OCI-LY1 (cell line): ENCODE results near the gene SFXN2.

Source experiments
- CTCF ChIP-seq: fragments of 200-600 bp; sonication (generic), shearing (Covaris generic); IDR thresholded peaks from 2 replicates; pipeline ENCODE4 v1.5.1; 2017; ENCODE audit warnings: mild to moderate bottlenecking, antibody characterized with exemption, low read length, moderate library complexity, mixed read lengths
- EZH2 ChIP-seq: fragments of 200-600 bp; sonication (generic), shearing (Covaris generic); IDR thresholded peaks from 2 replicates; pipeline ENCODE4 v1.8.0; 2017; ENCODE audit warnings: borderline replicate concordance, mixed run types, mild to moderate bottlenecking, antibody characterized with exemption, low read length, moderate library complexity, mixed read lengths

DNA sequence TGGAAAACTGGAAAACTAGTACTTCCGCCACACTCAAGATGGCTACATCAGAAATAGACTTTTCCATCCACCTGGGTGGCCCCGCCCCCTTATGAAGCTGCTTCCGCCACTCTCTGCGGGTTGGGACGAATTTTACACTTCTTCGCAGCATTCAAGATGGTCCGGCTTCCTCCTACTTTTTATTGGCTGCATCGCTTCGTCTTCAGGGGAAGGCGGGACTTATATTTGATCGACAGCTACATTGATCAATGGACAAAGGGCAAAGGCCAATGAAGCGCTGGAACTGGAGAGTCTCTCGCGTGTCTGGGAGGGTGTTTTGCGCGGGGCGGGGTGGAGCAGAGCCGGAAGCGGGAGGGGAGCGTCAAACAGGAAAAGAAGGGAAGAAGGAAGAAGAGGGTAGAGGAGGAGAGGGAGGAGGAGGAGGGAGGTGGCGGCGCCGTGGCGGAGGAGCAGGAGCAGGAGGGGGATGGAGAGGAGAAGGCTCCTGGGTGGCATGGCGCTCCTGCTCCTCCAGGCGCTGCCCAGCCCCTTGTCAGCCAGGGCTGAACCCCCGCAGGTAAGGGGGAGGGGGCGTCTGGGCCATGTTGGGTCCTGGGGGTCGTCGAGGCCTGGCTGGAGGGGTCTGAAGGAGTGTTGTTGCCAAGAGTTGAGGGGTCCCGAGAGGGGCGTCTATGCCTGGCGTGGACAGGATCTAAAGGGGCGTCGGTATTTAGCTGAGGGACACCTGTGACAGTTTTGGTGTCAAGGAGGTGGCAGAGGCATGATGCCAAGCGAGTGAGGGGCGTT lies 29.3 kb downstream of the SFXN2 start, which contains the start of gene WBP1L:
- TF ChIP-seq CTCF (no peak), EZH2 (no peak)
